Stimulated activated CD4-positive, alpha-beta T cell treated with anti-CD3 and anti-CD28 coated beads, TNF-alpha, amount 100 ng/mL, for 24 hours (primary cell): ENCODE results near the gene TRAK1.

ENCODE experiments used
- DNase-seq, 3 experiments: peaks; one replicate each; pipeline ENCODE4 v3.0.0-alpha.2; 2020; ENCODE audit warnings: low read depth in 3 of 3

TRAK1 gene

GRCh38 chr3:42157540-42158538, 66.7 kb downstream of the TRAK1 start:
- DNase-seq: no peak

DNA sequence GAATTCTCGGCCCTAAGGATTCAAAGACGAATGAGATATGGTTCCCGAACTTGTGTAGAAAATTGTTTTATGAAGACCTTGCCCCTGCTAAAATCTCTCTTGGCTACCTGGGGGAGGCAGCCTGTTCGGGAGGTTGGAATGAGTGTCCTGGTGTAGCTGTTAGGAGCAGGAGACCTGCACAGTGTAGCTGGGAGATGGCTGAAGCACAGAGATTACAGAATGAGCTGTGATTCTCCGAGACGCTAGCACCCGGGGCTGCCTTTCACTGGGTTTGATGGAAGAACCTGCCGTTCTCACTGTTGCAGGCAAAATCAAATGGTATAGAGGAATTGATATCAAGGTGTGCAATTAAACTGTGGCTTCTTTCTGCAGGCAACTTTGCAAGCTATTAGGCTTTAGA, 68.0 kb downstream of the TRAK1 start:
- DNase-seq: no peak

- no peak for DNase-seq
Observed at GRCh38 chr3:42159706-42160472, 68.7 kb downstream of the TRAK1 start.

DNA sequence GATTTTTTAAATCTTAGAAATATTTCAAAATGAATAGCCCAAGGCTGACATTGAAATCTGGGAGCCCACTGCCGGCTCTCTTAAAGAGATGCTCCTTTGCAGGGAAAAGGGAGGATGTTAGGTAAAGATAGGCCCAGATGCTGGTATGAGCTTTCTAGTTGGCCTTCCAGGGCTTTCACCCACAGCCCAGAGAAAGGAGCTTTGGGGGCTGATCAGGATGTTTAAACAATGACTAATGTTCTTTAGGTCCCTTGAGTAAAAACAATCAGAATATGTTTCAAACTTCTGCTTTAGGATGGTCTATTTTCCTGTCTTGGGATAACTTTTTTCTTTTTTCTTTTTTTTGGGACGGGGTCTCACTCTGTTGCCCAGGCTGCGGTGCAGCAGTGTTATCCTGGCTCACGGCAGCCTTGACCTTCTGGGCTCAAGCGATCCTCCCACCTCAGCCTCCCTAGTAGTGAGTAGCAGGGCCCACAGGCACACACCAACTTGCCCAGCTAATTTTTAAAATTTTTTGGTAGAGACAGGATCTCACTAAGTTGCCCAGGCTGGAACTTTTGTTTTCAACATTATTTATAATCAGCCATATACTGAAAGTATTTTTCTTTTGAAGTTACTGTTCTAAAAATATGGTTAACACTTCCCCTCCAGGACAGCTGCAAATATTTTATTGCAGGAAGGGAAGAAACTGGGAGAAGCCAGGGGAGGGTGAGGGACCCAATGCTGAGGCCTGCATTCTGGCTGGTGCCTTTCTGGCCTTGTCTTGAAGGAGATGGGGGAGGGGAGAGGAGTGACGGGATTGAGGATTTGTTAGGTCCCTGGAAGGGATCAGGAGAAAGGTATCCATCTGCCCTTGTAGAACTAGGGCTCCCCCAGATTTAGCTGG, 70.1 kb downstream of the TRAK1 start:
- DNase-seq: no peak

DNA sequence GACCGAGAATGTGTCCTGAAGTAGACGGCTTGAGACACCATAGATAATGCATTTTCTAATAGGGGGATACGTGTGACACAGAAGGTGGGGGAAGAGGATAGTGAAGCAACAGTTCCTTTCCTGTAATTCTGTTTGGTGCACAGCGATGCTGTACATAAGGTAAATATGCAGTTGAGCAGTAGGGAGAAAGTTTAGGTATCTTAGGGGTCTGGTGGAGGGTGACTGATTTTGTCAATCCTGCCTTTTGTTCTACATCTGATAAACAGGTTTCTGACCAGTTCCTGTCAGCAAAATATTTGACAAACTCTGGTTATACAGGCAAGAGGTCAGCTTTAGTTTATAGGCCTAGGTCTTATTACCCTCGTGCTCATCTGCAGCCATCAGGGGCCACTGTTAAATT, 71.3 kb downstream of the TRAK1 start:
- no peak for DNase-seq

DNA sequence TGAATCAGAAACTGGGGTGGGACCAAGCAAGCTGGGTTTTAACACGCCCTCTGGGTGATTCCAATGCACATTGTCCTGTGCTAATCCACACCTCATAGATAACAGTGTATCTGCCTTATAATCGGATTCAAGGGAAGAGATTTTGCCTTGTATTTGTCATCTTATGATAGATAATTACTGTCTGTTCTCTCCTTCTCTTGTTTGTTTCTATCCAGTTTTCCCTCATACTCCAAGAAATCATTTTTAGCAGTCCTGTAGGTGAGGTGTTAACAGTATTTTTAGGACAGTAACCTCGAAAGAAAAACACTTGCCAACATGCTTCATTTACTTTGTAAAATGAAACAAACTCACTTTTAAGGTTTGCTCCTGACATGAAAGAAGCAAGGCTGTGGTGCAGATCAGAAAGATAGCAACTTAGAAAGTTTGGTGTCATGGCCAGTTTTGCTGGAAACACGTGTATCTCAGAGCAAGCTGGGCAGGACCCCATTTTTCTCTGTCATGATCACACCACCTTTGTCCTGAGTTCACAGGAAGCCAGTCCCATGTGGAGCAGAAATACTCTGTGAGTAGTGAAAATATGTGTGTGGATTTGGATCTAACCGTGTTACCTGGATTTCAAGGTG, 72.6 kb downstream of the TRAK1 start:
- no peak for DNase-seq

DNA sequence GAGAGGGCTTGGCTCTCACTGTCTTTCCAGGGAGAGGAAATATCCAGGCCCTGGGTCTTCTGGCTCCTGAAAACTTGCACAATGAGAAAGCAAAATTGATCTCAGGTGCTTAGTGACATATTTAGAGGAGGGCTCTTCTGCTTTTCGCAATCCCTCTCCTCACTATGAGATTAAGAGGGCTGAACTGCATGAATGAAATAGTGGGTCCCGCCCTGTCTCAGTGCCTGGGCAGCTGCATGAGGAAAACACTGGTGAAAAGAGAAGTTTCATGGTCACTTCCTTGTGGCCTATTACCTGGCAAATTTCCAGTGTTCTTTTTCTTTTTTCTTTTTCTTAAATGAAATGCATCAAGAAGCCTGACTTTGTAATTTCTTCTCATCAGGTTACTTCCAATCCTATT, 73.5 kb downstream of the TRAK1 start:
- no peak for DNase-seq

GRCh38 chr3:42165211-42165610, 74.1 kb downstream of the TRAK1 start:
- DNase-seq: no peak

GRCh38 chr3:42166214-42166613, 75.1 kb downstream of the TRAK1 start:
- no peak for DNase-seq

DNA sequence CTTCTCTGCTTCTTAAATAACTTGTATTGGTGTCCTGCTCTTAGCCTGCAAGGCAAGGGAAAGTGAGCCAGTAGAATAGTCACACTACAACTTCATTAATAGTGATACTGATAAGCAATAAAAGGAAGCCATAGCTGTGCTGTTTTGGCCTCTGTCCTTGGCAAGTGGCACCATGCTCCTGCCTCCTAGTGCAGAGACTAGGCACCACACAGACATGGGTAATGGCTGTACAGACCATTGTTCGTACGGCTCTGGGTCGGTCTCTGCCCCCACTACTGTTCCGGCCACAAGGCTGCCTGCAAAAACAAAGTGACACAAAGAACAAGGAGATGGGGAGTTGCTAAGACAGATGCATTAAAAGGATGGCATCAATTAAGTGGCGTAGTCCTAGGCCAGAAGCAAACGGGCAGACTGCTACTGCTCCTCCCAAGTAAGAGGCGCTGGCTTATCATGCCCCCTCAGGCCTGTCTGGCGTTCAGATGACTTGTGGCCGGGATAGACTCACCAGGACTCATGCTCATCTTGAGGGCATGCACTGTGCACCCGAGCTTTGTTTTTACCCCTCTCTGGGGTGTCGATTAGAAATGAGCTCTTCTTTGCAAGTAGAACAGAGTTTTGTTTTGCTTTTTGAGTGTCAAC, 75.6 kb downstream of the TRAK1 start:
- no peak for DNase-seq

GRCh38 chr3:42169579-42170120, 78.5 kb downstream of the TRAK1 start:
- DNase-seq: no peak

DNA sequence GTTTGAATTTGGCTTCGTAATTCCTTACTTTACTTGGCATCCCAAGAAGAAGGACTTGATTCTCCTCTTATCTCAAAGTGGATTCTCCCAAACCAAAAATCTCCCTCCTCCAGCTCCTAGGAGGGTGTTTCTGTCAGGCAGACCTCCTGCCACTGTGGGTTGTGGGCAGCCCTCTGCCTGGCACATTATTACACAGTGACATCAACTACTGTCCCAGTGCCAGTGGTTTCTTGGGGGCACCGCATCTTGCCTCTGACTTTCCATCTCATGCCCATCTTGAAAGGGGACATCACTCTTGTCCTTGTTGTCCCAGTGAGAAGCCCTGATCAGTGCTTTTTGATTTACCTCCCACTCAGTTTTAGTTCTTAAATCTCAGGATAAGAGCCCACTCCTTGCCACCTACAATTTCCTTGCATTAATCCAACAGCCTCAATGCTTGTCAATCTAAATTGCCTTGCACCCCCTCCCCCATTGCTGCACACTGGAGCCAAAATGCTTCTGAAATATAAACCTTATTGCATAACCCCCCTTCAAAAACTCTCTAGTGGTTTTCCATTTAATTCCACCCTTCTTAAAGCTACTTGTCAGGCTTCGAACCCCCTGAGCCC, 81.0 kb downstream of the TRAK1 start:
- no peak for DNase-seq

- no peak for DNase-seq
Observed at GRCh38 chr3:42173307-42173706, 82.2 kb downstream of the TRAK1 start.

- no peak for DNase-seq
Observed at GRCh38 chr3:42174679-42175385, 83.7 kb downstream of the TRAK1 start.

DNA sequence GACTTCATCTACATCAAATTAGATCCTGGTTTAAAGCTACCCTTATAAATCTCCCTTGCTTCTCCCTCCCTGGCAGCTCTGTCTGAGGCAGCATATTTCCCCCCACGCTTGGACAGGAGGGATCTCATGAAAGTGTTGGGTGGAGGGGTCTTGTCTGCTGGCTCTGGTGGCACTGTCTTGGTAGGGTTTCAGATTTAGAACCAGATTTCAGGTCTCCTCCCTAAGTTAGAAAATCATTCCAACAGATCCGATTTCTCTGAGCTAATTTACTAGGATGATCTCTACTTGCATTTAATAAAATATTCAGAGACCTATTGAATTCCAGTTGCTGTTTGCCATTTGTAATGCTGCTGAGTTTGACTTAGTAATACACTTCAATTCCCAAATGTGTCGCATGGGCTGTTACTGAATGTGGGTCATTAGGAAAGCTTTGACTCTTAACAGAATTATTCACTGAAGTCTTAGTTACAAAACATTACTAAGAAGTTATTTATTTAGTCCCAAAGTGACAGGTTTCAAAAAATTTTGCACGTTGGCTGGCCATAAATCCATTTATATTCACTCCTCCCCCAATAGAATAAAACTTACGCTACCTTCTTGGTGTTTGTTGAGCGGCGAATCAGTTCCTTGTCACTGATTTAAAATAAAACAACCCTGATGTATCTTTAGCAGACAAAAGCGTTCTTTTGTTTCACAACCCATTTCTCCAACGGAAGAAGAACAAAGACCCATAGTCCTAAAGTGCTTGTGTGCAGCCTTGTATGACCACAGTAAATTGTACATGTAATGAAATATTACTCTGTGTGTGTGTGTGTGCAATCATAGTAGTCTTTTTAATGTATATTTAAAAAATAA, 84.5 kb downstream of the TRAK1 start:
- DNase-seq: no peak

DNA sequence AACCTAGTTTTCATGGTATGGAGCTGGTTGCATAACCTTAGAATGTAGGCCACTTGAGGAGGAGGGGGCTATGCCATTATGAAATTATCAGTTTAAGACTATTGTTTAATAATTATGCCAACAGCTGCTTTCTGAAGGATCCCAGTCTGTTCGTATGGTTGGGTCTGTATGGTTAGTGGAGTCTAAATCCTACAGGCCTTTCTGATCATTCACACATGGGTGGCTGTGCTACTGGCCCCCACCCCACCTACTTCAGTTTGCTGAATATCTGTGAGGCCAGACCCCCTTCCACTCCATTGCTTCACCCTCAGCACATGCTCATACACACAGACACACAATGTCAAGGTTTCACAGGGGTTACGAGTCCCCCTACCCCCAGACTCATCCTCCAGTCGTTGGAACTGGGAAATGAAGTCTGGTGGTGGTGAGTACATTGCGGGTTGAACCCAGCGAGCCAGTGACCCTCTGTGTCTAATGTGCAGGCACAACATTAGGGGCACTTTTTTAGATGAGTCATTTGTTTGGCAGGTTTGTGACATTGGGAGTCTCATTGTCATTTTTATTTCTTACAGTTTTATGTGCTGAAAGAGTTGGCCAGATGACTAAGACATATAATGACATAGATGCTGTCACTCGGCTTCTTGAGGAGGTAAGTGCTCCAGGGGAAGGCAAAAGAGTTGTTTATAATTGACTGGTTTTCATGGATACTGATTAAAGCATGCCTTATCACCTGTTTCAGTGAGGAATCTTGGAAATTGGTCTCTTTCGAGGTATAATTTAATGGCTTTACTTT, 85.3 kb downstream of the TRAK1 start:
- DNase-seq: no peak

DNA sequence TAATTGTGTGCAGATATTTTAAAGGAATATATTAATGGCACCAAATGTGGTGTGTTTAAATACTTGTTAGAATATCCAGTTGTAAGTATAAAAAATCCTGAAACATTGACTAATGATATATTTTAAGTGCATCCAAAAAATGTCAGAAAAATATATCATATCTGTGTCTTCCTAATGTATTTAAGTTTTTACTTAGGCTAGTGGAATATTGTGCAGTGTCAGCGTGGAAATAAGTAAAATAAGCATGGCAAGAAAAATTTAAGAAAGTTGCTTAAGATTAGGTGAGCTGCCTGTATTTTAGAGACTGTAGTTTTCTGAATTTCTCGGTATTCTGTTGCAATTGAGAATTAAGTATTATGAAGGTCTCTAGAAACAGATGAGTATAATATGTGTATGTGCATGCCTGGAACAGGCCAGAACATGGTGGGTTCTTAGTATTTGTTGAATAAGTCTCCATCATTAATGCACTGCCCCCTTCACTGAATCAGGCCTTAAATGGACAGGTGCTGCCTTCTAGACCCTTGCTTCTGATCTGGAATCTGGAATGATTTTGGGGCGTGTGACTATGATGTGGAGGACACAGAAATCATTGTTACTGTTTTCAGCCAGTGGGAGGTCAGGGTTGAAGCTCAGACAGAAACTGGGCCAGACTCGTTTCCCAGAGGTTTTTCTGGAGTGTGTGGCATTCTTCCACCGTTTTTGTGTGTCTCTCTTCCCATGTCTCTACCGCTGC, 86.1 kb downstream of the TRAK1 start:
- no peak for DNase-seq
